HEK293 (cell line): ENCODE results near the gene DNMT3A.

ENCODE experiments used
- KLF10 ChIP-seq: fragments of 450-650 bp; IDR thresholded peaks from 2 replicates; pipeline ENCODE4 v1.5.1; 2018; ENCODE audit warnings: missing biosample characterization, mild to moderate bottlenecking, missing genetic modification characterization
- ZEB2 ChIP-seq: fragments of 450-650 bp; formaldehyde crosslinking; IDR thresholded peaks from 2 replicates; pipeline ENCODE4 v1.5.1; 2016; ENCODE audit warnings: missing biosample characterization, missing genetic modification characterization
- ZNF580 ChIP-seq: fragments of 450-650 bp; formaldehyde crosslinking; IDR thresholded peaks from 2 replicates; pipeline ENCODE4 v1.5.1; 2016; ENCODE audit warnings: missing biosample characterization, missing genetic modification characterization
- ZNF670 ChIP-seq: fragments of 450-650 bp; formaldehyde crosslinking; IDR thresholded peaks from 2 replicates; pipeline ENCODE4 v1.5.1; 2016; ENCODE audit warnings: missing biosample characterization, missing genetic modification characterization, low read depth

GRCh38 chr2:25303633-25304236 lies 38.0 kb downstream of the DNMT3A start:
- TF ChIP-seq ZEB2 (no peak), KLF10 (tag by site-specific recombination) (no peak), ZNF670 (tag by site-specific recombination) (no peak), ZNF580 (tag by site-specific recombination) (no peak)
